ENCODE data around the gene SLIRP.
A peak's percentile ranks its signal among the peaks of the same experiment; 100 is the strongest.

Gene SLIRP

GRCh38 chr14:77707355-77707723 is 564 bp upstream of the SLIRP start:
- Histone ChIP-seq H3K4me1 (ENCODE audit: control insufficient read depth, insufficient read depth, low read length, poor library complexity, severe bottlenecking) (no peaks in the 10 kb centered on the region), H3K36me3 (ENCODE audit: control insufficient read depth, insufficient read depth, low read length) (peaks cover 59% of the 10 kb centered on the region), H3K9me3 (ENCODE audit: control insufficient read depth, low read length) (no peaks in the 10 kb centered on the region), H3K27ac (ENCODE audit: low read depth, low read length, severe bottlenecking) (peak overlapping the region; percentile 45), H3K4me3 (ENCODE audit: extremely low read depth, insufficient read depth, low read length, poor library complexity, severe bottlenecking) (peak overlapping the region; percentile 88)
- 0% methylated on average over 11 to 12 of the region's 14 CpGs for WGBS, 2 experiments (ENCODE audit: insufficient coverage in 2 of 2)

- H3K36me3 ChIP-seq (ENCODE audit: control insufficient read depth, insufficient read depth, low read length), result peaks cover 58% of the 10 kb centered on the region
- WGBS, 2 experiments (ENCODE audit: insufficient coverage in 2 of 2), result 16 to 17% methylated on average over 5 to 6 of the region's 7 CpGs
- no peaks in the 10 kb centered on the region for H3K9me3 ChIP-seq (ENCODE audit: control insufficient read depth, low read length)
- H3K4me1 ChIP-seq (ENCODE audit: control insufficient read depth, insufficient read depth, low read length, poor library complexity, severe bottlenecking), result no peaks in the 10 kb centered on the region
- H3K27ac ChIP-seq (ENCODE audit: low read depth, low read length, severe bottlenecking), result no peak overlapping the region
- peak overlapping the region; percentile 88 for H3K4me3 ChIP-seq (ENCODE audit: extremely low read depth, insufficient read depth, low read length, poor library complexity, severe bottlenecking)
These were observed 846 bp downstream of the SLIRP start for GRCh38 chr14:77708749-77709148.

- Histone ChIP-seq H3K36me3 (ENCODE audit: control insufficient read depth, insufficient read depth, low read length) (peaks cover 58% of the 10 kb centered on the region), H3K9me3 (ENCODE audit: control insufficient read depth, low read length) (no peaks in the 10 kb centered on the region), H3K4me3 (ENCODE audit: extremely low read depth, insufficient read depth, low read length, poor library complexity, severe bottlenecking) (peak overlapping the region; percentile 88), H3K27ac (ENCODE audit: low read depth, low read length, severe bottlenecking) (no peak overlapping the region), H3K4me1 (ENCODE audit: control insufficient read depth, insufficient read depth, low read length, poor library complexity, severe bottlenecking) (no peaks in the 10 kb centered on the region)
- 25 to 44% methylated on average over 1 to 2 of the region's 3 CpGs for WGBS, 2 experiments (ENCODE audit: insufficient coverage in 2 of 2)
These were observed 1.5 kb downstream of the SLIRP start for GRCh38 chr14:77709412-77709811.

GRCh38 chr14:77710364-77710763 is 2.5 kb downstream of the SLIRP start:
- no peak overlapping the region for H3K27ac ChIP-seq (ENCODE audit: low read depth, low read length, severe bottlenecking)
- no peaks in the 10 kb centered on the region for H3K9me3 ChIP-seq (ENCODE audit: control insufficient read depth, low read length)
- peaks cover 59% of the 10 kb centered on the region for H3K36me3 ChIP-seq (ENCODE audit: control insufficient read depth, insufficient read depth, low read length)
- WGBS, 2 experiments (ENCODE audit: insufficient coverage in 2 of 2), result 91% methylated on average over 1 of the region's 2 CpGs; no CpG with 5 or more reads in 1 of the 2 experiments
- H3K4me3 ChIP-seq (ENCODE audit: extremely low read depth, insufficient read depth, low read length, poor library complexity, severe bottlenecking), result no peak overlapping the region
- no peaks in the 10 kb centered on the region for H3K4me1 ChIP-seq (ENCODE audit: control insufficient read depth, insufficient read depth, low read length, poor library complexity, severe bottlenecking)

- Histone ChIP-seq H3K9me3 (ENCODE audit: control insufficient read depth, low read length) (no peaks in the 10 kb centered on the region), H3K36me3 (ENCODE audit: control insufficient read depth, insufficient read depth, low read length) (peaks cover 95% of the 10 kb centered on the region), H3K4me3 (ENCODE audit: extremely low read depth, insufficient read depth, low read length, poor library complexity, severe bottlenecking) (no peak overlapping the region), H3K27ac (ENCODE audit: low read depth, low read length, severe bottlenecking) (no peak overlapping the region), H3K4me1 (ENCODE audit: control insufficient read depth, insufficient read depth, low read length, poor library complexity, severe bottlenecking) (no peaks in the 10 kb centered on the region)
- 98 to 100% methylated on average over 5 of the region's 6 CpGs for WGBS, 2 experiments (ENCODE audit: insufficient coverage in 2 of 2)
These were observed 7.0 kb downstream of the SLIRP start for GRCh38 chr14:77714926-77715325.

GRCh38 chr14:77717608-77718305 is 9.9 kb downstream of the SLIRP start:
- peaks cover 97% of the 10 kb centered on the region for H3K36me3 ChIP-seq (ENCODE audit: control insufficient read depth, insufficient read depth, low read length)
- 93 to 100% methylated on average over 3 to 4 of the region's 5 CpGs for WGBS, 2 experiments (ENCODE audit: insufficient coverage in 2 of 2)
- no peaks in the 10 kb centered on the region for H3K4me1 ChIP-seq (ENCODE audit: control insufficient read depth, insufficient read depth, low read length, poor library complexity, severe bottlenecking)
- no peak overlapping the region for H3K4me3 ChIP-seq (ENCODE audit: extremely low read depth, insufficient read depth, low read length, poor library complexity, severe bottlenecking)
- H3K27ac ChIP-seq (ENCODE audit: low read depth, low read length, severe bottlenecking), result no peak overlapping the region
- H3K9me3 ChIP-seq (ENCODE audit: control insufficient read depth, low read length), result no peaks in the 10 kb centered on the region

GRCh38 chr14:77721437-77721836 is 13.5 kb downstream of the SLIRP start:
- no peak overlapping the region for H3K4me3 ChIP-seq (ENCODE audit: extremely low read depth, insufficient read depth, low read length, poor library complexity, severe bottlenecking)
- peaks cover 96% of the 10 kb centered on the region for H3K36me3 ChIP-seq (ENCODE audit: control insufficient read depth, insufficient read depth, low read length)
- no peak overlapping the region for H3K27ac ChIP-seq (ENCODE audit: low read depth, low read length, severe bottlenecking)
- no peaks in the 10 kb centered on the region for H3K9me3 ChIP-seq (ENCODE audit: control insufficient read depth, low read length)
- WGBS, 2 experiments (ENCODE audit: insufficient coverage in 2 of 2), result 92 to 95% methylated on average over 4 to 5 of the region's 5 CpGs
- H3K4me1 ChIP-seq (ENCODE audit: control insufficient read depth, insufficient read depth, low read length, poor library complexity, severe bottlenecking), result no peaks in the 10 kb centered on the region

- WGBS, 2 experiments (ENCODE audit: insufficient coverage in 2 of 2), result 100% methylated on average over 1 of the region's 3 CpGs; no CpG with 5 or more reads in 1 of the 2 experiments
- no peak overlapping the region for H3K27ac ChIP-seq (ENCODE audit: low read depth, low read length, severe bottlenecking)
- H3K4me1 ChIP-seq (ENCODE audit: control insufficient read depth, insufficient read depth, low read length, poor library complexity, severe bottlenecking), result no peaks in the 10 kb centered on the region
- no peaks in the 10 kb centered on the region for H3K9me3 ChIP-seq (ENCODE audit: control insufficient read depth, low read length)
- H3K36me3 ChIP-seq (ENCODE audit: control insufficient read depth, insufficient read depth, low read length), result peaks cover 96% of the 10 kb centered on the region
- no peak overlapping the region for H3K4me3 ChIP-seq (ENCODE audit: extremely low read depth, insufficient read depth, low read length, poor library complexity, severe bottlenecking)
These were observed 14.4 kb downstream of the SLIRP start for GRCh38 chr14:77722301-77722700.

GRCh38 chr14:77730976-77731497 is 23.1 kb downstream of the SLIRP start:
- no peak overlapping the region for H3K4me3 ChIP-seq (ENCODE audit: extremely low read depth, insufficient read depth, low read length, poor library complexity, severe bottlenecking)
- H3K4me1 ChIP-seq (ENCODE audit: control insufficient read depth, insufficient read depth, low read length, poor library complexity, severe bottlenecking), result no peaks in the 10 kb centered on the region
- WGBS, 2 experiments (ENCODE audit: insufficient coverage in 2 of 2), result no CpG with 5 or more reads among the region's 3 CpGs
- peaks cover 94% of the 10 kb centered on the region for H3K36me3 ChIP-seq (ENCODE audit: control insufficient read depth, insufficient read depth, low read length)
- no peaks in the 10 kb centered on the region for H3K9me3 ChIP-seq (ENCODE audit: control insufficient read depth, low read length)
- no peak overlapping the region for H3K27ac ChIP-seq (ENCODE audit: low read depth, low read length, severe bottlenecking)

- 92 to 100% methylated on average over 3 to 6 of the region's 7 CpGs for WGBS, 2 experiments (ENCODE audit: insufficient coverage in 2 of 2)
These were observed 30.8 kb downstream of the SLIRP start for GRCh38 chr14:77738559-77739250.

GRCh38 chr14:77741438-77741837 is 33.5 kb downstream of the SLIRP start:
- Histone ChIP-seq H3K36me3 (ENCODE audit: control insufficient read depth, insufficient read depth, low read length) (peaks cover 82% of the 10 kb centered on the region), H3K27ac (ENCODE audit: low read depth, low read length, severe bottlenecking) (no peak overlapping the region), H3K4me3 (ENCODE audit: extremely low read depth, insufficient read depth, low read length, poor library complexity, severe bottlenecking) (no peak overlapping the region), H3K9me3 (ENCODE audit: control insufficient read depth, low read length) (no peaks in the 10 kb centered on the region), H3K4me1 (ENCODE audit: control insufficient read depth, insufficient read depth, low read length, poor library complexity, severe bottlenecking) (no peaks in the 10 kb centered on the region)
- no CpG with 5 or more reads among the region's 2 CpGs for whole genome bisulfite sequencing, 2 experiments (ENCODE audit: insufficient coverage in 2 of 2)

More at GRCh38 chr14:77738559-77739250, 30.8 kb downstream of the SLIRP start:
- Histone ChIP-seq H3K4me1 (ENCODE audit: control insufficient read depth, insufficient read depth, low read length, poor library complexity, severe bottlenecking) (no peaks in the 10 kb centered on the region), H3K9me3 (ENCODE audit: control insufficient read depth, low read length) (no peaks in the 10 kb centered on the region), H3K4me3 (ENCODE audit: extremely low read depth, insufficient read depth, low read length, poor library complexity, severe bottlenecking) (no peak overlapping the region), H3K36me3 (ENCODE audit: control insufficient read depth, insufficient read depth, low read length) (peaks cover 86% of the 10 kb centered on the region), H3K27ac (ENCODE audit: low read depth, low read length, severe bottlenecking) (no peak overlapping the region)

Measured in mesodermal cell (in vitro differentiated cells).